Head of caudate nucleus (tissue), 42 donors: ENCODE results near the gene FNBP1.
"Not testable (repeated sequence)": the region's sequence is repeated elsewhere in the genome, so short reads cannot be mapped to it uniquely, and the experiment has no call there.

Experiments
- DNase-seq, 42 donors: peaks; one replicate each; pipeline versions ENCODE4 v3.0.0 to v3.0.0-alpha.2; 2020 to 2021; ENCODE audit warnings: mixed read lengths in 7 of 42
- intact Hi-C: fragments of 100-400 bp; cut with DNase I; formaldehyde crosslinking; loops from one replicate; pipeline ENCODE4 v1.15.0; 2022

Gene FNBP1

DNA sequence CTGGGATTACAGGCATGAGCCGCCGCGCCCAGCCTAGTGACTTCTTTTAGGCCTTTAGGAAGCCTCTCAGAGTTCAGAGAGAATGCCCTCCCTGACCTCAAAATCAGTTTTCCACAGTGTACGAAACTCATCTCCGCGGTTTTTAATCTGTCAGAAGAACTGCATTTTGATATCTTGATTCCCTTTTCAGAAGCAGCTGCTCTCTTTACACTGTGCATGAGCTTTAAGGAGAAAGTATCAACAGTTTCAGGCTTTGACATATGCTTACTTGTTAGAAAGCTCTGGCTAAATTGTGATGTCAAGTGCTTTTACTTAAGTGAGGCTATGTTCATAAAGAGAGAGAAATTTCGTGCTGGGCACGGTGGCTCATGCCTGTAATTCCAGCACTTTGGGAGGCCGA lies 133.1 kb downstream of the FNBP1 start:
- DNase-seq, result peak in 1 of 42 donors; percentile 5
- intact Hi-C loops, result no loop called here

GRCh38 chr9:129908906-129909305 lies 134.1 kb downstream of the FNBP1 start:
- intact Hi-C loops, result no loop called here
- DNase-seq, result peak in 1 of 42 donors; percentile 10

DNA sequence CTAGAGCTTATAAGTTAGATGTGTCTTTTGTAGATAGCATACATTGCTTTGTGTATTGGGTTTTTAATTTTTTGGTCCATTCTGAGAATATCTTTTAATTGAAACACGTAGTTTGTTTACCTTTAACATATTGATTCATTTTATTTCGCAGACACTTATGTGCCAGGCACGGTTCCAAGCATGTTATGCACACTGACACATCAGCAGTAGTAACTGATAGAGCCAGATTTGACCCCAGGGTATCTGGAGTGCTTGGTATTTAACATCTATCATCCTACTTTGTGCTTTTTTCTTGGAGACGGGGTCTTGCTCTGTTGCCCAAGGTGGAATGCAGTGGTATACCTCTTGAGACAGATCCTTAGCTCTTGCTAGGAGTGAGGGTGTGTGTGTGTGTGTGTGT lies 135.8 kb downstream of the FNBP1 start:
- DNase-seq, result no peak
- intact Hi-C loops, result no loop called here

DNA sequence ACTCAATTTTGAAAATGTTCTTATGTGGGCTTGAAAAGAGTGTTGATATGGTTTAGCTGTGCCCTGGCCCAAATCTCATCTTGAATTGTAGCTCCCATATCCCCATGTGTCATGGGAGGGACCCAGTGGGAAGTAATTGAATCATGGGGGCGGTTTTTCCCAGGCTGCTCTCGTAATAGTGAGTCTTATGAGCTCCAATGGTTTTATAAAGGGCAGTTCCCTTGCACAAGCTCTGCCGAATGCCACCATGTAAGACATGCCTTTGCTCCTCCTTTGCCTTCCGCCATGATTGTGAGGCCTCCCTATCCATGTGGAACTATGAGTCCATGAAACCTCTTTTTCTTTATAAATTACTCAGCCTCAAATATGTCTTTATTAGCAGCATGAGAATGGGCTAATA lies 136.7 kb downstream of the FNBP1 start:
- DNase-seq, result peak in 1 of 42 donors; percentile 2
- intact Hi-C loops, result no loop called here

DNA sequence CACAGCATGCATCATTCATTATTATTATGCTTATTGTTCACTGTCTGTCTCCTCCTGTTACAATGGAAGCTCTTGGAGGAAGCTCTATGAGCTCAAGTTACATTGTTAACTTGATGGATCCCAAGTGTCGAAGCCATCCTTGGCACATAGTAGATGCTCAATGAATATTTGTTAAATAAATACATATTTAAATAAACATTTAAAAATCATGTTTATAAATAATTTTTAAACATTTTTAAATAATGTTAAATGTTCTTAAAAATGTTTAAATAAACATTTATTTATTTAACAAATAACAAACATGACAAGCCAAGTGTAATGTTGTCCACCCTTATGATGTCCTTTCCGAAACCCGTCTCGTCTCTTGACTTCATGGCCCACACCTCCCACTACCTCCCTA lies 138.3 kb downstream of the FNBP1 start:
- intact Hi-C loops, result no loop called here

DNA sequence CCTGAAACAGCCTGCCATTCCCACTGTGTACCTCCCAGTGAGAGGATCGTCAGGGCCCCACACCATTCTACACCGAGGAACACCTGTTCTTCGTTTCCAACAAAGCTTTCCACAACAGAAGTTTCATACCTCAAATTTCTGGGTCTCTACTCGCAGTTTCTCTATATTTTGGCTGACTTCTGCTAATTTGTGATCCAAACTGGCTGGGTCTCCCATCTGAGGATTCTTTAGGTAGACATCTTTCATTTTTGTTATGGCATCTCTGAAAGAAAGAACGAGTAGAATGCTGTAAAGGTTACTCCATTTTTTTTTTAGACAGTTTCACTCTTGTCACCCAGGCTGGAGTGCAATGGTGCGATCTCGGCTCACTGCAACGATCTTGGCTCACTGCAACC lies 140.3 kb downstream of the FNBP1 start:
- peak in 1 of 42 donors; percentile 4 for DNase-seq
- intact Hi-C loops, result no loop called here

More for the DNA sequence above, 138.3 kb downstream of the FNBP1 start:
- DNase-seq, result no peak

DNA sequence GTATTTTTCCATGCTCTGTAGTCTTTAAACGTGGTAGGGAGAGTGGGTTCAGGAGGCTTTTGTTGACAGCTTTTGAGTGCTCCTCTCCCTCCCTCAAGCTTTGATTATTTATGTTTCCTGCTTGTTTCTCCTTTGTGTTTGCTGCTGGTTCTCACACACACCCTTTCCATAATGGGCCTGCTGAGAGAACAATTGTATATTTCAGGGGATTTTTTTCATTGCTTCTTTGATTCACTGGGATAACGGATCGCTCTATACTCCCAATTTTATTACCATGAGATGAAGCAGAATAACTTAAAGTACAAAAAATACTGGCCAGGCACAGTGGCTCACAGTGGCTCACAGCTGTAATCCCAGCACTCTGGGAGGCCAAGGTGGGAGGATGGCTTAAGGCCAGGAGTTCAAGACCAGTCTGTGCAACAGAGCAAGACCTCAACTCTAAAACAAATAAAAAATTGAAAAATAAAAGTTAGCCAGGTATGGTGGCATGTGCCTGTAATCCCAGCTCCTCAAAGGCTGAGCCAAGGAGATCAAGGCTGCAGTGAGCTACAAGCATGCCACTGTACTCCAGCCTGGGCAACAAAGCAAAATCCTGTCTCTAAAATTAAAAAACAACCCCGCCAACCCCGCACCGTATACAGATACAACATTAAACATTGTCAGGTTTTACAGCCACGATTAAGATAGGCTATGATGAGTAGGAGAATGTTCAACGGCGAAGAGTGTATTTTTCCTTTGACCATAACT lies 140.8 kb downstream of the FNBP1 start:
- intact Hi-C loops, result no loop called here
- peak in 1 of 42 donors; percentile 7 for DNase-seq

- no peak for DNase-seq
- intact Hi-C loops, result no loop called here
These were observed 142.5 kb downstream of the FNBP1 start for GRCh38 chr9:129900263-129901027.

- intact Hi-C loops, result no loop called here
- no peak for DNase-seq
These were observed 143.4 kb downstream of the FNBP1 start for GRCh38 chr9:129899620-129900019.

- intact Hi-C loops, result no loop called here
- DNase-seq, result no peak
These were observed 144.8 kb downstream of the FNBP1 start for GRCh38 chr9:129898185-129898584.

- intact Hi-C loops, result no loop called here
- peak in 1 of 42 donors; percentile 1 for DNase-seq
These were observed 145.7 kb downstream of the FNBP1 start for GRCh38 chr9:129897263-129897662.

DNA sequence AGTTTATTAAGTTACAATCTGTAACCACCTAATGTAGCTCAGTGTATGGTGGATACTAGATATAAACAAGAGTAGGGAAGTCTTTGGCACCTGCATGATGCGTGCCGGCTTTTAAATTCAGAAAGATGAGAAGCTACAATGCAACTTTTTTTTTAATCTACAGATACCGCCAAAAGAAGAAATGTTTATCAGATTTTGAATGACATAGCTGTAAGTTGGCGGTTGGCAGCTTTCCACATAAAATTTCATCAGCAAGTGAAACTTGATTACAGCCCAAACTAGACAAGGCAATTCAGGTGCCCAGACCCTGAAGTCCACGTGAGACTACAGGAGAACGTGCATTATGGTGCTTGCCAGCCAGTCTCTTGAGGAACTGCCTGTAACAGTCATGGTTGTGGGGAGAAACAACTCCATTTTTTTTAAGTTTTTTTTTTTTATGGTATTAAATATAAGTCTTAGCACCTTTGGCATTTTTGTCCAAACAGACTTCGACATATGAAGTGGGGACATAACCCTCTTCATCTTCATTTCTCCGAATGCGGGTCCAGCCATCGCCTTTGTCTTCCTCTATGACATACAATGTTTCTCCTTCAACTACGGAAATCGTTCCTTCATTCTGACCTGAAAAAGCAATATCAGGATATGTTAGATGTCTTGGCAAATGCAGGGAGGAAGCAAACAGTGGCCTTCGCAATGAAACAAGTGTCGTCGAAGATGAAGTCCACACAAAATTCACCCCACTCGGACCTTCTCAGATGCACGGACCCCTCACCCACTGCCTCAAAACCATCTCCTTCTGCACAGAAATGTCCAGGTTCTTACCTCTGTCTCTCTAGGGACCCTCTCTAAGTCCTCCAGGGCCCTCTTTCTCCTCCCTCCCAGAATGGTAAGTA lies 147.4 kb downstream of the FNBP1 start:
- DNase-seq, result no peak
- intact Hi-C loops, result no loop called here

GRCh38 chr9:129894120-129894823 lies 148.7 kb downstream of the FNBP1 start:
- intact Hi-C loops, result no loop called here
- peak in 2 of 42 donors; percentile 25 to 44 for DNase-seq

DNA sequence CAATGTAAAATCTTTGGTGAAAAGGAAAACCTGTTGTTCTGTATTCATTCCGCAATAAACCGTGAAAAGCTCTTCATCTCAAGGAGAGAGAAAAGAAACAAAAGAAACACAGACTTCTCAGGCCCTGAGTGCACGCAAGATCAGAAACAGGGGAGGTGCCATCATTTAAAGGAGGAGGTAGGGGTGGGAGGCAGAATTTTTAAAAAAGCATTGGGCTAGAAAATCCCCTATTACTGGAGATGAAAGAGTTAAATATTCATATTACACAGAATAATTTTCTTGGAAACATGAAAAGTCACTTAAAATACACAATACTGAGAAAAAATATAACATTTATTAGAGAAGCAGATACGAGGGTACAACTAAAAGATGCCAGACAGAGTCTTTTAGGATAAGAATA lies 151.4 kb downstream of the FNBP1 start:
- no peak for DNase-seq
- intact Hi-C loops, result no loop called here

DNA sequence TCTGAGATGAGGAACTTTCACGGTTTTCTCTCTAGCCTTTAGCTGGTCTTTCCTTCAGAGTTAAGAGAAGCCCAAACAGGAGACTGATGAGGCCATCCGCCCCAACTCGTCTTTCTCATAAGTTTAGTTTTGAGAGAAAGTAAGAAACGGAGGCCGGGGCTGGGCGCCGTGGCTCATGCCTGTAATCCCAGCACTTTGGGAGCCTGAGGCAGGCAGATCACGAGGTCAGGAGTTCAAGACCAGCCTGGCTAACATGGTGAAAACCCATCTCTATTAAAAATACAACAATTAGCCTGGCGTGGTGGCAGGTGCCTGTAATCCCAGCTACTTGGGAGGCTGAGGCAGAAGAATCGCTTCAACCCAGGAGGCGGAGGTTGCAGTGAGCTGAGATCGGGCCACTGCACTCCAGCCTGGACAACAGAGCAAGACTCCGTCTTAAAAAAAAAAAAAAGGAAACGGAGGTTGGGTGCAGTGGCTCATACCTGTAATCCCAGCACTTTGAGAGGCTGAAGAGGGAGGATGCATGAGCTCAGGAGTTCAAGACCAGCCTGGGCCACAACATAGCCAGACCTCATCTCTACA lies 152.2 kb downstream of the FNBP1 start:
- intact Hi-C loops, DNase-seq: not testable (repeated sequence)

GRCh38 chr9:129889941-129890717 lies 152.9 kb downstream of the FNBP1 start:
- intact Hi-C loops, result loop anchor here (5.0 to 10.0 kb wide), 2 partner anchors 152 to 345 kb away; partner anchors contain the start of gene FNBP1
- peak in 1 of 42 donors; percentile 17 for DNase-seq

- intact Hi-C loops, result loop anchor here (5.0 to 10.0 kb wide), 2 partner anchors 153 to 345 kb away; partner anchors contain the start of gene FNBP1
- DNase-seq, result no peak
These were observed 153.7 kb downstream of the FNBP1 start for GRCh38 chr9:129889122-129889940.
